ENCODE measurements around the gene HOMEZ.

HOMEZ gene

GRCh38 chr14:23307687-23308644 is 22.0 kb upstream of the HOMEZ start:
- DNase-seq (ENCODE audit: low read depth in 2 of 2) = no peak

GRCh38 chr14:23307146-23307530 is 21.2 kb upstream of the HOMEZ start:
- no peak for DNase-seq (ENCODE audit: low read depth in 2 of 2)

- peak in 1 of 2 donors; percentile 14 for DNase-seq (ENCODE audit: low read depth in 2 of 2)
These were observed 20.6 kb upstream of the HOMEZ start, which contains the start of gene BCL2L2 for GRCh38 chr14:23306412-23307145. Gene BCL2L2, plus strand, starts transcription at chr14:23306833. Its CDS starts 935 bp downstream, at chr14:23307768.

GRCh38 chr14:23302290-23303225 is 16.6 kb upstream of the HOMEZ start, which contains the start of gene PPP1R3E:
Gene PPP1R3E, minus strand, starts transcription at chr14:23302859. Its CDS starts 283 bp downstream, at chr14:23302576.
- peak; percentile 81 to 86 for DNase-seq (ENCODE audit: low read depth in 2 of 2)

- no peak for DNase-seq (ENCODE audit: low read depth in 2 of 2)
These were observed 16.0 kb upstream of the HOMEZ start for GRCh38 chr14:23301969-23302289.

- peak; percentile 88 to 98 for DNase-seq (ENCODE audit: low read depth in 2 of 2)
These were observed 15.5 kb upstream of the HOMEZ start for GRCh38 chr14:23301288-23301968.

GRCh38 chr14:23300687-23301223 is 14.8 kb upstream of the HOMEZ start:
- no peak for DNase-seq (ENCODE audit: low read depth in 2 of 2)

- DNase-seq (ENCODE audit: low read depth in 2 of 2) = no peak
These were observed 14.2 kb upstream of the HOMEZ start for GRCh38 chr14:23299986-23300686.

GRCh38 chr14:23299211-23299957 is 13.5 kb upstream of the HOMEZ start:
- DNase-seq (ENCODE audit: low read depth in 2 of 2) = no peak

GRCh38 chr14:23297611-23298277 is 11.8 kb upstream of the HOMEZ start:
- DNase-seq (ENCODE audit: low read depth in 2 of 2) = no peak

- DNase-seq (ENCODE audit: low read depth in 2 of 2) = no peak
These were observed 11.2 kb upstream of the HOMEZ start for GRCh38 chr14:23297096-23297495.

- no peak for DNase-seq (ENCODE audit: low read depth in 2 of 2)
These were observed 10.3 kb upstream of the HOMEZ start for GRCh38 chr14:23296012-23296777.

GRCh38 chr14:23294734-23295561 is 9.0 kb upstream of the HOMEZ start:
- DNase-seq (ENCODE audit: low read depth in 2 of 2) = peak; percentile 10 to 24

- DNase-seq (ENCODE audit: low read depth in 2 of 2) = no peak
These were observed 1.1 kb upstream of the HOMEZ start for GRCh38 chr14:23286902-23287479.

GRCh38 chr14:23285530-23286019 is 357 bp downstream of the HOMEZ start:
- no peak for DNase-seq (ENCODE audit: low read depth in 2 of 2)

All from stimulated activated CD8-positive, alpha-beta memory T cell treated with anti-CD3 and anti-CD28 coated beads, Interleukin-7, amount 100 ng/mL, for 4 hours (primary cell).